ENCODE measurements around the gene CHAC1.
"Not testable (repeated sequence)": the region's sequence is repeated elsewhere in the genome, so short reads cannot be mapped to it uniquely, and the experiment has no call there.

CHAC1 gene

GRCh38 chr15:40958146-40958545 lies 4.9 kb downstream of the CHAC1 start:
- no peak for DNase-seq (ENCODE audit: low read depth)

- no peak for DNase-seq (ENCODE audit: low read depth)
Observed at GRCh38 chr15:40958723-40959122, 5.5 kb downstream of the CHAC1 start.

GRCh38 chr15:40959331-40960141 lies 6.3 kb downstream of the CHAC1 start:
- no peak for DNase-seq (ENCODE audit: low read depth)

GRCh38 chr15:40960151-40960885 lies 7.0 kb downstream of the CHAC1 start:
- no peak for DNase-seq (ENCODE audit: low read depth)

- no peak for DNase-seq (ENCODE audit: low read depth)
Observed at GRCh38 chr15:40960925-40961324, 7.7 kb downstream of the CHAC1 start.

- DNase-seq (ENCODE audit: low read depth), result not testable (repeated sequence)
Observed at GRCh38 chr15:40961740-40962139, 8.5 kb downstream of the CHAC1 start.

- DNase-seq (ENCODE audit: low read depth), result not testable (repeated sequence)
Observed at GRCh38 chr15:40962317-40962716, 9.0 kb downstream of the CHAC1 start.

- no peak for DNase-seq (ENCODE audit: low read depth)
Observed at GRCh38 chr15:40963201-40963600, 9.9 kb downstream of the CHAC1 start.

GRCh38 chr15:40964006-40964405 lies 10.7 kb downstream of the CHAC1 start:
- DNase-seq (ENCODE audit: low read depth), result no peak

- DNase-seq (ENCODE audit: low read depth), result no peak
Observed at GRCh38 chr15:40964634-40965033, 11.4 kb downstream of the CHAC1 start.

GRCh38 chr15:40968290-40969085 lies 15.2 kb downstream of the CHAC1 start:
- no peak for DNase-seq (ENCODE audit: low read depth)

GRCh38 chr15:40969363-40969762 lies 16.1 kb downstream of the CHAC1 start:
- DNase-seq (ENCODE audit: low read depth), result no peak

GRCh38 chr15:40974879-40975278 lies 21.6 kb downstream of the CHAC1 start:
- DNase-seq (ENCODE audit: low read depth), result no peak

- no peak for DNase-seq (ENCODE audit: low read depth)
Observed at GRCh38 chr15:40976819-40977218, 23.5 kb downstream of the CHAC1 start.

- no peak for DNase-seq (ENCODE audit: low read depth)
Observed at GRCh38 chr15:40978141-40978540, 24.9 kb downstream of the CHAC1 start.

- no peak for DNase-seq (ENCODE audit: low read depth)
Observed at GRCh38 chr15:40978562-40978961, 25.3 kb downstream of the CHAC1 start.

- no peak for DNase-seq (ENCODE audit: low read depth)
Observed at GRCh38 chr15:40981186-40981585, 27.9 kb downstream of the CHAC1 start.

GRCh38 chr15:40982855-40983254 lies 29.6 kb downstream of the CHAC1 start:
- DNase-seq (ENCODE audit: low read depth), result no peak

GRCh38 chr15:40984406-40984805 lies 31.1 kb downstream of the CHAC1 start:
- no peak for DNase-seq (ENCODE audit: low read depth)

GRCh38 chr15:40984964-40985363 lies 31.7 kb downstream of the CHAC1 start:
- no peak for DNase-seq (ENCODE audit: low read depth)

GRCh38 chr15:40985541-40986330 lies 32.5 kb downstream of the CHAC1 start:
- DNase-seq (ENCODE audit: low read depth), result no peak

- no peak for DNase-seq (ENCODE audit: low read depth)
Observed at GRCh38 chr15:40986820-40987219, 33.5 kb downstream of the CHAC1 start.
